SW480 (cell line): ENCODE data around the gene SYNE3.

Experiments used
- DNase-seq: peaks from one replicate; pipeline ENCODE4 v3.0.0-alpha.2; 2016; ENCODE audit warnings: low spot score

The SYNE3 gene

DNA sequence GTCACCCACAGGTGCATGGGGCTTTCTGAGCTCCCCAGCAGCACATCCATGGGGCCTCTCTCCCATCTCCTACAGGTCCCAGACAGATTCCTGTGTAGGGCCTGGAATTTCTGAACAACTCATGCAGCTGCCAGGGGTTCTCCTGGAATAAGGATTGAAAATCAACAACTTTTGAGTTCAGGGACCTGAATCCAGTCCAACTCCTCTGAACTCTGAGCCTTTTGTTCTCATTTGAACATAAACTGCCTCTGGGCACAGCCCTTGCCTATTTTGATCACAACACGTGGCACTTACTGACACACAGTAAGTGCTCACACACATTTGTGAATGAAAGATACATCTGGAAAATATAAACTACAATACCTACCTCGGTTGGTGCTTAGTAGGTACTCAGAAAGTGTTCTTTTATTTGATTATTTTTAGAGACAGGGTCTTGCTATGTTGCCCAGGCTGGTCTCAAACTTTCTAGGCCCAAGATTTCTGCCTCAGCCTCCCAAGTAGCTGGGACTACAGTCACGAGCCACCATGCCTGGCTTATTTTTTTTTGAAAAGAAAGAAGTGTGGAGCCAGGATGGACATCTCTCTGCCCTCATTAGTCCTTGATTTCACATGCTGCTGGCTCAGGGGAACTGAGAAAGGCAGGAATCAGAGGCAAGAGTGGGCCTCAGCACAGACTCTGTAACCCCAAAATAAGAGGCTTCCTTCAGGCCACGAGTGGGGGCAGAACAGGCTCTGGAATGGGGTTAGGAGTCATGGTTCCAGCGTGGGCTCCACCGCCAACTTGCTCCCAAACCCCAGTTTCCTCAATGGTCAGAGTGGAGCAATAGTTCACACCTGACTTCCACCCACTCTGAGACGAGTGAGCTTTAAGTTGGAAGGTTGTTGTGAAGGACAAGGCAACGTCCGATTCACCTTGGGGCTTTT, 27.0 kb downstream of the SYNE3 start:
- DNase-seq = no peak

DNA sequence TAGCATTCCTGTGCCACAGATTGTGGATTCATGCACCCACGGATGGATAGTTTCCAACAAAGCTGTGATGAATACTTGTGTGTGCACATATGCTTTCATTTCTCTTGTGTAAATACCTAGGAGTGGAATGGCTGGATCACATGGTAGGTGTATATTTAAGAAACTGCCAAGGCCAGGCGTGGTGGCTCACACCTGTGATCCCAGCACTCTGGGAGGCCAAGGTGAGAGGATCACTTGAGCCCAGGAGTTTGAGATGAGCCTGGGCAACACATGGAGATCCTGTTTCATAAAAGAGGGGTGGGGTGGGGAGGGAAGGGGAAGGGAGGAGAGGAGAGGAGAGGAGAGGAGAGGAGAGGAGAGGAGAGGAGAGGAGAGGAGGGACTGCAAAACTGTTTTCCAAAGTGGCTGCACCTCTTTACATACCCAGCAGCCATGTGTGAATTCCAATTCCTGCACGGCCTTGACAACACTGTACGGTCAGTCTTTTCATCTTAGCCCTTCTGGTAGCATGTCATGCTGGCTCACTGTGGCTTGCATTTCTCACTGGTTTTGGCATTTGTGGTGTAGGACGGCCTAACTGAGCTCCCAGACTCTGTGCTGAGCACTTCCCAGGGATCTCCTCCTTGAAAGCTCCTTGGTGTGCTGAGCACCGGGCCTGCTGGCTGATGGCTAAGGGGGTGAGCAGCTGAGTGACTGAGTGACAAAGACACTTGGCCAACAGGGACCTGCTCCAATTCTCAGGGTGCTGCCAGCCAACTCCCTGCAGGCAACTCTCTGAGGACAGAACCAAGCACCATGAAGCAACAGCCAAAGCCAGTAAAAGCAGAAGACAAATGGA, 27.9 kb downstream of the SYNE3 start:
- no peak for DNase-seq

GRCh38 chr14:95487669-95488084, 28.8 kb downstream of the SYNE3 start:
- no peak for DNase-seq

GRCh38 chr14:95486875-95487668, 29.4 kb downstream of the SYNE3 start:
- no peak for DNase-seq

GRCh38 chr14:95485222-95485819, 31.1 kb downstream of the SYNE3 start:
- DNase-seq = no peak

DNA sequence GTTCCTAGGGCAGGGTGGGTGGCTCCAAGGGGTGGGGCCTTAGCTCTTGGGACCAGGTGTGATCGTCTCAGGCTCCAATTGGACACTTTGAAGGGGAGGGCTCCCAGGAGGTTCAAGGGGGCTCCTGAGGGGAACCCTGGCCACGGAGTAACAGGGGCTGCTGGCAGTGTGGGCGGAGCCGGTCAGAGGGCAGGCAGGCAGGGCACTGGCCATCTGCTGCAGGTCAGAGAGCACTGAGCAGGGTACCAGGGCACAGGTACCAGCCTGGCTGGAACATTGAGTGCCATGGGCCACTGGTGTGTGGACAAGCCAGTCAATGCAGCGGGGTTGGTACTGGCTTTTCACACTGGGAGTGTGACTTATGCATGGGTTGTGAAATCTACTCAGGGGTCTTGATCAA, 32.2 kb downstream of the SYNE3 start:
- no peak for DNase-seq

DNA sequence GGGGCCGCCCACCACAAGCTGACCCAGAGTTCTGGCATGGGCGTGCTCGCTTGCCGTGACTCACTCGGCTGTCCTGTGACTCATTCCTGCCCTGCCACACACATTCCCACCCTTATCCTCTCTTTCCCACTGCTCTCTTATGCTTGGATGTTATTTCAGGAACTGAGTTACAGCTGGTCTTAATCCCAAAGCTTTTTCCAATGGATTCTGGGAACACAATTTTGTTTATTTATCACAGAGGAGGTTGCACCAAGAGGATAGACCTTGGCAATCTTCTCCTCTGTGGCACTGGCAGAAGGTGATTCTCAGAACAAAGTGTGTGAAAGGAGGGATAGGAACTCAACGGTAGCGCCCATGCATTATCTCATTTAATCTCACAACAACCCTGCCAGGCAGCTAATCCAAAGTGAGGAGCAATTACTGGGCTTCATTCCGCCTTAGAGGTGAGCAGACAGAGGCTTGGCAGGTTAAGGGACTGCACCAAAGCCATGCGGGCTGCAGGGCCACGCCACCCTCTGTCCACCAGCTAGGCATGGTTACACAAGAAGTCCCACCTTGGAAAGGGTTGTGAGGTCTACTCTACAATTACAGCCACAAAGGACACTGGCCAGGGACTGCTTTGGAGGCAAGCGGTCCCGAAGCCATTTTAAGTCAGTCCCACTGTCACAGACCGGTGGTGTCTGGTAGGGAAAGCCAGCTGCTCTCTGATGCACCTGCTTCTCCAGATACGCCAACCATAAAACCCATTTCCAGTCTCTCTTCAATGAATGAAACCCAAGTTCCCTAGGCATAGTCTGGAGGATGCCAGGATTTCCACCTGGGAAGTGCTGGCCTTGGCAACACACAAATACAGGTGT, 32.9 kb downstream of the SYNE3 start:
- peak; percentile 94 for DNase-seq

GRCh38 chr14:95482627-95483308, 33.7 kb downstream of the SYNE3 start:
- DNase-seq = peak; percentile 32

GRCh38 chr14:95481391-95482022, 34.9 kb downstream of the SYNE3 start:
- DNase-seq = no peak

GRCh38 chr14:95480887-95481226, 35.6 kb downstream of the SYNE3 start:
- DNase-seq = no peak

DNA sequence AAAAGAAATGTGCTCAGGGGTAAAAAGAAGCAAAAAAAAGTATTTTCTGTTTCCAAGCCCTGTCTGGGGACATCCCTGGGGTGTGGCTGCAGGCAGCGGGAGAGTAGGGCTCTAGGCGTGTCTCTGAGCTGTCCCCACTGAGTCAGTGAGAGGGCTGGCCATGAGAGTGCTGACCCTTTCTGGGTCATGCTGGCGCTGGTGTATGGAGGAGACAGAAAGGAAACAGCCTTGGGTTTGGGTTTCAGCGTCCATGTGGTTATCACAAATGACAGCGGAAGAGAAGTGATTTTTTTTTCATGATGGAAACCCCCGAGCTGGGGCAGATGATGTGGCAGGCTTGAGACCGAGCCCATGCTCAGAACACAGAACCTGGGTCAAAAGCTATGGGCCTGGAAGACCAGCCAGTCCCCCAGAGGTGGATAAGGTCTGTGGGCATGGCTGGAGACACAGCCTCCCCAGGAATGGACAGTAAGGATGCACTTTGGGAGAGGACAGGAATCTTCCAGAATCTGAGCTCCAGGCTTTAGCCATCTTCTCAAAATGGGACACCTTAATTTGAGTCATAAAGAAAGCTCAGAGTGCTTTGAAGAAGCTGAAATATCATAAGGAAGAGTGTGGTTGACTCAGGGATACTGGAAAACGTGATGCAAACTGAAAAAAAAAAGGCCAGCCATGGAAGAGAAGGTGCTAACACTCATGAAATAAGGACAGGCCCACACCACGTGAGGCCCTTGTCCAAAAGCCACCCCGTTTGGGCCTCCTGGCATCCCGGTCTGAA, 36.2 kb downstream of the SYNE3 start:
- no peak for DNase-seq

GRCh38 chr14:95479494-95479893, 37.0 kb downstream of the SYNE3 start:
- DNase-seq = no peak

GRCh38 chr14:95478818-95479217, 37.6 kb downstream of the SYNE3 start:
- no peak for DNase-seq

DNA sequence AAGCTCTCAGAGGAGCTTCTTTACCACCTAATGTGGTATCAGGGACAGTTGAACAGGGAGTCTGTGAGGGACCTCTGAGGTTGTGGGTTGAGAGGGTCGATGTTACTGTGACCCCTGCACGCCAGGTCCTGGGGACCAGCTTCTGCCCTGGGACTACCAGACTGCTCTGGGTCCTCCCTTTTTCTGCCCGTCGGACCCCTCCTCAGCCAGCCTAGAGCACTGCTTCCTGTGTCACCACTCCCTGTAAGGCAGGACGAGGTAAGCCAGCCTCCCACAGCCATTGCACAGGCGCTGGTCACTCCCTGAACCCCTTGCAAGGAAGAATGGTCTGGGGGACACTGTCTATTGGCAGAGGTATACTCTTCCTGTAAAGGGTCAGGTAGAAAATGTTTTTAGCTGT, 38.1 kb downstream of the SYNE3 start:
- no peak for DNase-seq

DNA sequence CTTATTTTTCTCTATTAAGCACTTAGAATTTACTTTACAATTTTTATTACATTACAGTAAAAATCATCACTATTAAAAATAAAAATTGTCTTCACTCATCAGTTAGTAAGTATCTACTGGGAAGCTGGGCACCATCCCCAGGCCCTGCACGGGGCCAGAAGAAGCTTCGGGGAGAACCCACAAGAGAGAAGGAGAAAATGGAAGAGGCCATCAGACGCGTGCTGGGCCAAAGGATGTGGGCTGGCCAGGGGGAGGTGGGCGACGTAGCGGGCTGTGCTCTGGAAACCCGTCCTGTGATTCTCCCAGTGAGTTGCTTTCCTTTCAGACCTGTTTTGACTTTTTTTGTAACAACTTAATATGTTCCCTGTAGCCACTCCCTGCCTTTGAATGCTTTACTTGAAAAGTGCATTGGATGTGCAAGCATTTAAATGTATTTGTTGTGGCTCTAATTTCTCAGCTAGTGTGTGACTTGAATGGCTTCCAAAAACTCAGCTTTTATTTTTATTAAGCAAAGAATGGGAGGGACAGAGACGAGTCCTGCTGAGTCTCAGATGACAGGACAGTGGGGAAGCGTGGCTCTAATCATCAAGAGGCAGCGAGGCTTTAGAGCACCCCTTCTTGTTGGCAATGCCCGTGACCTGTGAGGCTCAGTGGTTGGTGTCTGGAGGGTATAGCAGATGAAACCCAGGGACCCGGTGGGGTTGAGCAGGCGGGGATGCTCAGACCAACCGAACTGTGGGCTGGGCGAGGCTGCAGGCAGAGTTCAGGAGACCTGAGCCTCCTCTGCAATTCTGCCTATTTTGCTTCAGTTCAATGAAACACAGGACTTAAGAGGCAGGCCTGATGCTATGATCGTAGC, 38.8 kb downstream of the SYNE3 start:
- DNase-seq = no peak

GRCh38 chr14:95476747-95477146, 39.7 kb downstream of the SYNE3 start:
- no peak for DNase-seq

- no peak for DNase-seq
Measured at GRCh38 chr14:95475540-95476240, 40.8 kb downstream of the SYNE3 start.
